A549 (cell line): ENCODE results near the gene MDH2. TPM values are rescaled to one million over a fixed set of nuclear protein-coding genes. Genes with fewer than 3 reads are reported as not detected.

Source experiments
- ATAC-seq, 2 experiments: fragments of 200-7000 bp in 1 of 2; fragments of >200 bp in 1 of 2; cut with Nextera tagmentation in 1 of 2; cut with Tn5 transposase in 1 of 2; 3 replicates each; pipeline versions ENCODE4 v1.8.0 to v1.9.1; 2018 to 2020; ENCODE audit warnings: mild to moderate bottlenecking in 1 of 2, moderate library complexity in 1 of 2
- CTCF ChIA-PET: fragments of 300-600 bp; sonication (Branson Sonifier 250); formaldehyde crosslinking; extraction: SDS; loops from one replicate; lab custom pipeline; 2021; ENCODE audit warnings: antibody characterized with exemption, inconsistent platforms; lab: Yijun Ruan, JAX
- POLR2A ChIA-PET: fragments of 350-600 bp; formaldehyde crosslinking; extraction: SDS; loops from one replicate; lab custom pipeline; 2021; ENCODE audit warnings: antibody characterized with exemption, inconsistent platforms; lab: Yijun Ruan, JAX
- DNase-seq, 2 experiments: peaks; one replicate each; pipeline versions ENCODE4 v3.0.0 to v3.0.0-alpha.2; 2011 to 2016; ENCODE audit warnings: low read depth in 1 of 2, low spot score in 1 of 2
- FAIRE-seq: peaks from 2 replicates; lab custom pipeline; 2011; peaks lifted over from hg19 to GRCh38; lab: Jason Lieb, UNC
- H3K27ac ChIP-seq, 2 experiments: fragments of >200 bp; sonication (Bioruptor Twin); formaldehyde crosslinking; 3 replicates each; pipeline ENCODE4 v1.5.1; 2016 to 2017
- H3K4me1 ChIP-seq: fragments of >200 bp; sonication (Bioruptor Twin); formaldehyde crosslinking; 3 replicates; pipeline ENCODE4 v1.6.1; 2016
- H3K4me2 ChIP-seq: fragments of >200 bp; sonication (Bioruptor Twin); formaldehyde crosslinking; 3 replicates; pipeline ENCODE4 v1.6.1; 2016
- H3K4me3 ChIP-seq: fragments of >200 bp; sonication (Bioruptor Twin); formaldehyde crosslinking; 3 replicates; pipeline ENCODE4 v1.5.1; 2016
- H3K9me3 ChIP-seq: fragments of >200 bp; sonication (Bioruptor Twin); formaldehyde crosslinking; 3 replicates; pipeline ENCODE4 v1.6.1; 2016
- CBX2 ChIP-seq: fragments of 200-600 bp; sonication (generic); IDR thresholded peaks from 2 replicates; pipeline ENCODE4 v1.6.1; 2016; ENCODE audit warnings: low read depth, mild to moderate bottlenecking, borderline replicate concordance
- CBX8 ChIP-seq: fragments of 200-600 bp; sonication (generic); IDR thresholded peaks from 2 replicates; pipeline ENCODE4 v1.6.1; 2016
- CEBPB ChIP-seq, 2 experiments: fragments of >200 bp in 1 of 2; sonication (Bioruptor Twin) in 1 of 2; formaldehyde crosslinking in 1 of 2; IDR thresholded peaks; 2 replicates each; pipeline ENCODE4 v1.6.1; 2012 to 2016
- FOSB ChIP-seq: fragments of 250-450 bp; sonication (Bioruptor Pico); IDR thresholded peaks from 2 replicates; pipeline ENCODE4 v1.5.0; 2020; ENCODE audit warnings: mild to moderate bottlenecking, moderate library complexity
- FOSL2 ChIP-seq, 2 experiments: fragments of 450-650 bp in 1 of 2; fragments of >200 bp in 1 of 2; sonication (Bioruptor Twin) in 1 of 2; formaldehyde crosslinking; IDR thresholded peaks; 2 replicates each; pipeline versions ENCODE4 v1.5.0 to v1.6.1; 2016 to 2020; ENCODE audit warnings: mild to moderate bottlenecking in 1 of 2, moderate library complexity in 1 of 2
- HOXB5 ChIP-seq: fragments of 250-450 bp; sonication (Bioruptor Pico); IDR thresholded peaks from 2 replicates; pipeline ENCODE4 v1.5.0; 2020; ENCODE audit warnings: mild to moderate bottlenecking, moderate library complexity
- JUNB ChIP-seq: fragments of >200 bp; sonication (Bioruptor Twin); formaldehyde crosslinking; IDR thresholded peaks from 2 replicates; pipeline ENCODE4 v1.6.1; 2016
- KDM5A ChIP-seq: fragments of 200-600 bp; sonication (generic); IDR thresholded peaks from 2 replicates; pipeline ENCODE4 v1.6.1; 2016; ENCODE audit warnings: antibody characterized with exemption, mild to moderate bottlenecking
- MAFK ChIP-seq: fragments of 450-650 bp; IDR thresholded peaks from 2 replicates; pipeline ENCODE4 v1.6.1; 2014; ENCODE audit not compliant: partially characterized antibody
- RAD21 ChIP-seq, 2 experiments: fragments of >200 bp in 1 of 2; sonication (Bioruptor Twin) in 1 of 2; formaldehyde crosslinking in 1 of 2; IDR thresholded peaks in 1 of 2; conservative IDR thresholded peaks in 1 of 2; 2 replicates in 1 of 2; 3 replicates in 1 of 2; pipeline ENCODE4 v1.6.1; 2012 to 2018; ENCODE audit warnings: inconsistent platforms in 1 of 2
- RARB ChIP-seq: fragments of 250-450 bp; sonication (Bioruptor Pico); IDR thresholded peaks from 2 replicates; pipeline ENCODE4 v1.8.0; 2021; ENCODE audit warnings: mild to moderate bottlenecking, moderate library complexity
- RCOR1 ChIP-seq: fragments of 150-350 bp; IDR thresholded peaks from 2 replicates; pipeline ENCODE4 v1.6.1; 2014; ENCODE audit warnings: antibody characterized with exemption, low read length, low read depth
- SMC3 ChIP-seq: fragments of >200 bp; sonication (Bioruptor Twin); formaldehyde crosslinking; IDR thresholded peaks from 3 replicates; pipeline ENCODE4 v1.6.1; 2018; ENCODE audit warnings: inconsistent platforms
- SREBF2 ChIP-seq: fragments of 450-650 bp; IDR thresholded peaks from 2 replicates; pipeline ENCODE4 v1.6.1; 2014; ENCODE audit warnings: mild to moderate bottlenecking, moderate library complexity
- ZFP36 ChIP-seq: fragments of 450-650 bp; IDR thresholded peaks from 2 replicates; pipeline ENCODE4 v1.6.1; 2014; ENCODE audit warnings: borderline replicate concordance; ENCODE audit not compliant: partially characterized antibody
- WGBS: methylation state at CpG from one replicate; pipeline ENCODE4 v1.1.6; 2017; ENCODE audit errors: missing lambda C conversion rate; 5-methylcytosine and 5-hydroxymethylcytosine counted together
- polyA plus RNA-seq, 4 experiments: library from polyadenylated mRNA; depleted of rRNA in 3 of 4; stranded (reverse); fragments of >200 nt; fragmentation: RNase III in 1 of 4; extraction: RNeasy Plus Mini Kit Qiagen cat#74134 plus additional on column Dnase treatment in 1 of 4; gene quantifications; 2 replicates in 3 of 4; 3 replicates in 1 of 4; pipeline ENCODE4 v1.2.3, GENCODE V29; 2011 to 2017
- TF ChIP-seq, protein P1 (sequence below): fragments of 250-450 bp; sonication (Bioruptor Pico); IDR thresholded peaks from 2 replicates; pipeline ENCODE4 v1.5.0; 2021; ENCODE audit warnings: mild to moderate bottlenecking, moderate library complexity, borderline replicate concordance
- TF ChIP-seq, protein P2 (sequence below): IDR thresholded peaks from 2 replicates; pipeline ENCODE4 v1.6.1; 2012; ENCODE audit warnings: low read depth, borderline replicate concordance
- TF ChIP-seq, protein P3 (sequence below): fragments of >200 bp; sonication (Bioruptor Twin); formaldehyde crosslinking; IDR thresholded peaks from 3 replicates; pipeline ENCODE4 v1.5.1; 2016

MDH2 gene
- polyA plus RNA-seq, 2 of the 4 experiments (the other 2 are of a cell fraction): 164 to 223 TPM

GRCh38 chr7:76069238-76069638, 21.3 kb downstream of the MDH2 start (continued):
- TF ChIP-seq, protein P1, sequence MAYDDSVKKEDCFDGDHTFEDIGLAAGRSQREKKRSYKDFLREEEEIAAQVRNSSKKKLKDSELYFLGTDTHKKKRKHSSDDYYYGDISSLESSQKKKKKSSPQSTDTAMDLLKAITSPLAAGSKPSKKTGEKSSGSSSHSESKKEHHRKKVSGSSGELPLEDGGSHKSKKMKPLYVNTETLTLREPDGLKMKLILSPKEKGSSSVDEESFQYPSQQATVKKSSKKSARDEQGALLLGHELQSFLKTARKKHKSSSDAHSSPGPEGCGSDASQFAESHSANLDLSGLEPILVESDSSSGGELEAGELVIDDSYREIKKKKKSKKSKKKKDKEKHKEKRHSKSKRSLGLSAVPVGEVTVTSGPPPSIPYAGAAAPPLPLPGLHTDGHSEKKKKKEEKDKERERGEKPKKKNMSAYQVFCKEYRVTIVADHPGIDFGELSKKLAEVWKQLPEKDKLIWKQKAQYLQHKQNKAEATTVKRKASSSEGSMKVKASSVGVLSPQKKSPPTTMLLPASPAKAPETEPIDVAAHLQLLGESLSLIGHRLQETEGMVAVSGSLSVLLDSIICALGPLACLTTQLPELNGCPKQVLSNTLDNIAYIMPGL (CRISPR knock-in tag): no peak
- no peak for TF ChIP-seq CBX8

GRCh38 chr7:76071316-76072242, 23.7 kb downstream of the MDH2 start:
- no peak overlapping the region for H3K4me3 ChIP-seq
- no peak for DNase-seq

DNA sequence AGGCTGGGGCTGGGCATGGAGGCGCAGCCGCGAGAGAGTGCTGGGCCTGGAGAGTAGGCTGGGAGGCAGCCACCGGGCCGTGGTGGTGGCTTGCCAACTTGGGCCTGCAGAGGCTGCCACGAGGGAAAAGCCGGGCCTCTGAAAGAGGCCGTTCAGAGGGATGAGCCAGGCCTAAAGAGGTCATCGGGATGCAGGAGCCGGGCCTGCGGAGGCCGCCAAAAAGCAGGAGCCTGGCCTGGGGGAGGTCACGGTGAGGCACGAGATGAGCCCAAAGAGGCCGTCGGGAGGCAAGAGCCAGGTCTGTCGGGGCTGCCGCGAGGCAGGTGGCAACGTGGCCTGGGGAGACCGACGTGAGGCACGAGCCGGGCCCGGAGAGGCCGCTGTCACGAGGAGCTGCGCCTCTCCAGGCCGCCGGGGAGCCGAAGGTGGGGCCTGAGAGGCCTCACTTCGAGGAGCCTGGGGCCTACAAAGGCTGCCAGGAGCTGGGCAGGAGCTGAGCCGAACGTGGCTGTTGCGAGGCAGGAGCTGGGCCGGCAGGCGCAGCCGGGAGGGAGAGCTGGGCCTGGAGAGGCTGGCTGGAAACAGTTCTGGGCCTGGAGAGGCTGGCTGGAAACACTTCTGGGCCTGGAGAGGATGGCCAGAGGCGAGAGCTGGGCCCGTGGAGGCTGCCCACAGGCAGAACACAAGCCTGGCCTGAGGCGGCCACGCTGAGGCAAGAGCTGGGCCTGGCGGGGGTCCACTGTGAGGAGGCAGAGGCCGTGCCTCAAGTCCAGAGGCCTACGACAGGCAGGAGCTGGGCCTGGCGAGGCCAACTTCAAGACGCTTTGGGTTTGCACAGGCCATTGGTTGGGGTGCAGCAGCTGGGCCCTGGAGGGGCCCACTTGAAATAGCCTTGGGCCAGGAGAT, 24.6 kb downstream of the MDH2 start:
- POLR2A ChIA-PET: no interaction called here

More at GRCh38 chr7:76071316-76072242, 23.7 kb downstream of the MDH2 start:
- no peak for FAIRE-seq
- Histone ChIP-seq H3K4me2 (no peak overlapping the region), H3K9me3 (0 out of 3 replicates have a peak, but pooled peaks cover 7% of the 10 kb centered on the region), H3K4me1 (peaks cover 44% of the 10 kb centered on the region), H3K27ac (peak overlapping the region; percentile 71 to 80; a peak in 4 of 6 replicates)
- POLR2A ChIA-PET: no interaction called here
- CTCF ChIA-PET: interaction anchor here (0.6 to 10.8 kb wide), 7 partner anchors 11 to 329 kb away, joined by 3 to 151 read pairs (median 3); no protein-coding TSS in a partner anchor
- TF ChIP-seq CBX8 (no peak), CBX2 (no peak), HOXB5 (CRISPR knock-in tag) (no peak), SMC3 (no peak), ZFP36 (no peak), FOSB (CRISPR knock-in tag) (no peak), MAFK (no peak), KDM5A (no peak), FOSL2 (IDR thresholded peaks at IDR 0.05) (no peak), FOSL2 (CRISPR knock-in tag; IDR thresholded peaks at IDR 0.05) (no peak), CEBPB (IDR thresholded peaks at IDR 0.05) (no peak), SREBF2 (no peak)
- TF ChIP-seq, protein P2, sequence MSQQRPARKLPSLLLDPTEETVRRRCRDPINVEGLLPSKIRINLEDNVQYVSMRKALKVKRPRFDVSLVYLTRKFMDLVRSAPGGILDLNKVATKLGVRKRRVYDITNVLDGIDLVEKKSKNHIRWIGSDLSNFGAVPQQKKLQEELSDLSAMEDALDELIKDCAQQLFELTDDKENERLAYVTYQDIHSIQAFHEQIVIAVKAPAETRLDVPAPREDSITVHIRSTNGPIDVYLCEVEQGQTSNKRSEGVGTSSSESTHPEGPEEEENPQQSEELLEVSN: no peak
- TF ChIP-seq, protein P3, sequence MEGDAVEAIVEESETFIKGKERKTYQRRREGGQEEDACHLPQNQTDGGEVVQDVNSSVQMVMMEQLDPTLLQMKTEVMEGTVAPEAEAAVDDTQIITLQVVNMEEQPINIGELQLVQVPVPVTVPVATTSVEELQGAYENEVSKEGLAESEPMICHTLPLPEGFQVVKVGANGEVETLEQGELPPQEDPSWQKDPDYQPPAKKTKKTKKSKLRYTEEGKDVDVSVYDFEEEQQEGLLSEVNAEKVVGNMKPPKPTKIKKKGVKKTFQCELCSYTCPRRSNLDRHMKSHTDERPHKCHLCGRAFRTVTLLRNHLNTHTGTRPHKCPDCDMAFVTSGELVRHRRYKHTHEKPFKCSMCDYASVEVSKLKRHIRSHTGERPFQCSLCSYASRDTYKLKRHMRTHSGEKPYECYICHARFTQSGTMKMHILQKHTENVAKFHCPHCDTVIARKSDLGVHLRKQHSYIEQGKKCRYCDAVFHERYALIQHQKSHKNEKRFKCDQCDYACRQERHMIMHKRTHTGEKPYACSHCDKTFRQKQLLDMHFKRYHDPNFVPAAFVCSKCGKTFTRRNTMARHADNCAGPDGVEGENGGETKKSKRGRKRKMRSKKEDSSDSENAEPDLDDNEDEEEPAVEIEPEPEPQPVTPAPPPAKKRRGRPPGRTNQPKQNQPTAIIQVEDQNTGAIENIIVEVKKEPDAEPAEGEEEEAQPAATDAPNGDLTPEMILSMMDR: no peak
- no peak for ATAC-seq
- WGBS: 91% methylated on average over 35 of the region's 47 CpGs

More for the DNA sequence above, 24.6 kb downstream of the MDH2 start:
- 0 out of 3 replicates have a peak, but pooled peaks cover 7% of the 10 kb centered on the region for H3K9me3 ChIP-seq
- 93% methylated on average over 41 of the region's 47 CpGs for WGBS
- FAIRE-seq (no peak), DNase-seq (no peak), ATAC-seq (no peak)
- TF ChIP-seq RARB (CRISPR knock-in tag): no peak
- no peak for TF ChIP-seq RAD21 (conservative IDR thresholded peaks at IDR 0.05 in 1 of 2, IDR thresholded peaks at IDR 0.05 in 1 of 2)
- no peak for TF ChIP-seq RCOR1
- no peak for TF ChIP-seq JUNB
- peaks cover 44% of the 10 kb centered on the region for H3K4me1 ChIP-seq
- no peak overlapping the region for H3K4me2 ChIP-seq
- H3K4me3 ChIP-seq: no peak overlapping the region
- H3K27ac ChIP-seq: peak overlapping the region in 1 of 2 experiments; percentile 71; a peak in 3 of 6 replicates
- CTCF ChIA-PET: interaction anchor here (1.2 to 10.8 kb wide), 3 partner anchors 10 to 59 kb away, joined by 3 to 151 read pairs (median 6); no protein-coding TSS in a partner anchor
